SK-N-SH treated with all-trans-retinoic acid at 6 μM for 48 hours (cell line): Measurements from ENCODE around the gene HK3.

Experiments used
- ATAC-seq: fragments of 200-7000 bp; cut with Tn5 transposase; 3 replicates; pipeline ENCODE4 v1.9.1; 2020; ENCODE audit warnings: mild to moderate bottlenecking, moderate library complexity
- ARNTL ChIP-seq: fragments of 450-650 bp; formaldehyde crosslinking; IDR thresholded peaks from 2 replicates; pipeline ENCODE4 v1.5.0; 2020; ENCODE audit warnings: low read depth, mild to moderate bottlenecking, moderate library complexity, borderline replicate concordance
- BACH2 ChIP-seq: fragments of 250-450 bp; sonication (Bioruptor Pico); IDR thresholded peaks from 2 replicates; pipeline ENCODE4 v1.9.0; 2021; ENCODE audit warnings: mild to moderate bottlenecking, borderline replicate concordance
- CREB5 ChIP-seq: fragments of 250-450 bp; sonication (Bioruptor Pico); IDR thresholded peaks from 2 replicates; pipeline ENCODE4 v1.5.1; 2020; ENCODE audit warnings: low read depth, mild to moderate bottlenecking, moderate library complexity
- CSDC2 ChIP-seq: fragments of 250-450 bp; sonication (Bioruptor Pico); IDR thresholded peaks from 2 replicates; pipeline ENCODE4 v1.5.0; 2020; ENCODE audit warnings: mild to moderate bottlenecking, moderate library complexity
- CSRNP3 ChIP-seq: fragments of 250-450 bp; sonication (Bioruptor Pico); IDR thresholded peaks from 2 replicates; pipeline ENCODE4 v1.5.1; 2021; ENCODE audit warnings: mild to moderate bottlenecking, moderate library complexity
- ESRRG ChIP-seq: fragments of 250-450 bp; sonication (Bioruptor Pico); IDR thresholded peaks from 2 replicates; pipeline ENCODE4 v1.6.1; 2021; ENCODE audit warnings: mild to moderate bottlenecking
- GLIS3 ChIP-seq: fragments of 250-450 bp; sonication (Bioruptor Pico); IDR thresholded peaks from 2 replicates; pipeline ENCODE4 v1.5.0; 2020; ENCODE audit warnings: mild to moderate bottlenecking, moderate library complexity
- OSR1 ChIP-seq: fragments of 250-450 bp; sonication (Bioruptor Pico); IDR thresholded peaks from 2 replicates; pipeline ENCODE4 v1.8.0; 2022; ENCODE audit warnings: moderate library complexity, mild to moderate bottlenecking, inconsistent platforms
- PATZ1 ChIP-seq: fragments of 250-450 bp; sonication (Bioruptor Pico); IDR thresholded peaks from 2 replicates; pipeline ENCODE4 v1.8.0; 2020; ENCODE audit warnings: mild to moderate bottlenecking, moderate library complexity, borderline replicate concordance
- POU6F1 ChIP-seq: fragments of 250-450 bp; sonication (Bioruptor Pico); IDR thresholded peaks from 2 replicates; pipeline ENCODE4 v1.8.0; 2021; ENCODE audit warnings: low read depth, mild to moderate bottlenecking, moderate library complexity, borderline replicate concordance
- PPARA ChIP-seq: fragments of 250-450 bp; sonication (Bioruptor Pico); IDR thresholded peaks from 2 replicates; pipeline ENCODE4 v1.5.0; 2020; ENCODE audit warnings: mild to moderate bottlenecking, borderline replicate concordance
- RARB ChIP-seq: fragments of 250-450 bp; sonication (Bioruptor Pico); IDR thresholded peaks from 2 replicates; pipeline ENCODE4 v1.8.0; 2021; ENCODE audit warnings: mild to moderate bottlenecking, moderate library complexity
- SNAI2 ChIP-seq: fragments of 250-450 bp; sonication (Bioruptor Pico); IDR thresholded peaks from 2 replicates; pipeline ENCODE4 v1.5.0; 2020; ENCODE audit warnings: mild to moderate bottlenecking, moderate library complexity
- TCF4 ChIP-seq: fragments of 250-450 bp; sonication (Bioruptor Pico); IDR thresholded peaks from 2 replicates; pipeline ENCODE4 v1.8.0; 2021; ENCODE audit warnings: mild to moderate bottlenecking, moderate library complexity, borderline replicate concordance
- TOX ChIP-seq: fragments of 250-450 bp; sonication (Bioruptor Pico); IDR thresholded peaks from 2 replicates; pipeline ENCODE4 v1.8.0; 2021; ENCODE audit warnings: mild to moderate bottlenecking, moderate library complexity, borderline replicate concordance
- TSHZ2 ChIP-seq: fragments of 250-450 bp; sonication (Bioruptor Pico); IDR thresholded peaks from 2 replicates; pipeline ENCODE4 v1.5.0; 2020; ENCODE audit warnings: mild to moderate bottlenecking, moderate library complexity
- ZC3H10 ChIP-seq: fragments of 250-450 bp; sonication (Bioruptor Pico); IDR thresholded peaks from 2 replicates; pipeline ENCODE4 v1.5.1; 2021; ENCODE audit warnings: mild to moderate bottlenecking, moderate library complexity
- ZFP30 ChIP-seq: fragments of 450-650 bp; formaldehyde crosslinking; IDR thresholded peaks from 2 replicates; pipeline ENCODE4 v1.5.0; 2022; ENCODE audit warnings: mild to moderate bottlenecking, moderate library complexity
- ZNF565 ChIP-seq: fragments of 450-650 bp; formaldehyde crosslinking; conservative IDR thresholded peaks from 2 replicates; pipeline ENCODE4 v1.5.0; 2020; ENCODE audit warnings: low read depth, mild to moderate bottlenecking, moderate library complexity
- ZNF8 ChIP-seq: fragments of 450-650 bp; formaldehyde crosslinking; IDR thresholded peaks from 2 replicates; pipeline ENCODE4 v1.5.0; 2020; ENCODE audit warnings: mild to moderate bottlenecking, moderate library complexity

The HK3 gene

GRCh38 chr5:176927562-176927961 lies 28.4 kb upstream of the HK3 start:
- no peak for ATAC-seq
- TF ChIP-seq ZNF8 (CRISPR knock-in tag): no peak
- no peak for TF ChIP-seq ZC3H10 (CRISPR knock-in tag)
- no peak for TF ChIP-seq TOX (CRISPR knock-in tag)
- no peak for TF ChIP-seq TCF4 (CRISPR knock-in tag)
- no peak for TF ChIP-seq BACH2 (CRISPR knock-in tag)
- no peak for TF ChIP-seq TSHZ2 (CRISPR knock-in tag)
- no peak for TF ChIP-seq CREB5 (CRISPR knock-in tag)
- no peak for TF ChIP-seq SNAI2 (CRISPR knock-in tag)
- TF ChIP-seq ESRRG (CRISPR knock-in tag): no peak
- TF ChIP-seq PPARA: no peak
- no peak for TF ChIP-seq POU6F1 (CRISPR knock-in tag)
- TF ChIP-seq CSDC2 (CRISPR knock-in tag): no peak
- TF ChIP-seq PATZ1 (CRISPR knock-in tag): no peak
- TF ChIP-seq RARB: no peak
- TF ChIP-seq OSR1 (CRISPR knock-in tag): no peak
- TF ChIP-seq GLIS3 (CRISPR knock-in tag): no peak
- TF ChIP-seq ARNTL (CRISPR knock-in tag): no peak
- no peak for TF ChIP-seq ZNF565 (CRISPR knock-in tag)
- TF ChIP-seq CSRNP3: no peak
- no peak for TF ChIP-seq ZFP30 (CRISPR knock-in tag)

- no peak for ATAC-seq
- no peak for TF ChIP-seq CSDC2 (CRISPR knock-in tag)
- no peak for TF ChIP-seq CSRNP3
- TF ChIP-seq OSR1 (CRISPR knock-in tag): no peak
- no peak for TF ChIP-seq TCF4 (CRISPR knock-in tag)
- TF ChIP-seq CREB5 (CRISPR knock-in tag): no peak
- TF ChIP-seq, all 23 proteins: peak for 0
These were observed 23.7 kb upstream of the HK3 start for GRCh38 chr5:176922817-176923216.
